Hematopoietic multipotent progenitor cell treated with erythropoietin and hydrocortisone succinate and interleukin-3 and kit ligand, for 15 days (in vitro differentiated cells): ENCODE data around the gene CHMP1A.
"Not testable (repeated sequence)": the region's sequence is repeated elsewhere in the genome, so short reads cannot be mapped to it uniquely, and the experiment has no call there.

Experiments used
- DNase-seq: peaks from one replicate; pipeline ENCODE4 v3.0.0-alpha.2; 2015; ENCODE audit warnings: low spot score

CHMP1A gene

DNA sequence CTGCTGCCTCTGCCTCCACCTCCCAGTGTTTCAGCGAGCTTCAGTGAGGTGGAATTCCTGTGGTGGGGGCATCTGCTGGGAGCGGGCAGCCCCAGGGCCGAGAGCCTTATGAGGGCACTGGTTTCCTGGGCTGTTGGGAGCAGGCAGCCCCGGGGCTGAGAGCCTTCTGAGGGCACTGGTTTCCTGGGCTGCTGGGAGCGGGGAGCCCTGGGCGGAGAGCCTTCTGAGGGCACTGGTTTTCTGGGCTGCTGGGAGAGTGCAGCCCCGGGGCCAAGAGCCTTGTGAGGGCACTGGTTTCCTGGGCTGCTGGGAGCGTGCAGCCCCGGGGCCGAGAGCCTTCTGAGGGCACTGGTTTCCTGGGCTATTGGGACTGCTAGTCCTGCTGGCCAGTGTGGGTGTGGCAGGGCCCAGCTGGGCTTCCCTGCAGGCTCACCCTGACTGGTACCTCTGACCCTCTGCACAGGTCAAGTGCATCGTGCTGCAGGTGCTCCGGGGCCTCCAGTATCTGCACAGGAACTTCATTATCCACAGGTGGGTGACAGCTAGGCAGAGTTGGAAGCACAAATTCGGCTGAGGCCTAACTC is 34.6 kb upstream of the CHMP1A start:
- no peak for DNase-seq

DNA sequence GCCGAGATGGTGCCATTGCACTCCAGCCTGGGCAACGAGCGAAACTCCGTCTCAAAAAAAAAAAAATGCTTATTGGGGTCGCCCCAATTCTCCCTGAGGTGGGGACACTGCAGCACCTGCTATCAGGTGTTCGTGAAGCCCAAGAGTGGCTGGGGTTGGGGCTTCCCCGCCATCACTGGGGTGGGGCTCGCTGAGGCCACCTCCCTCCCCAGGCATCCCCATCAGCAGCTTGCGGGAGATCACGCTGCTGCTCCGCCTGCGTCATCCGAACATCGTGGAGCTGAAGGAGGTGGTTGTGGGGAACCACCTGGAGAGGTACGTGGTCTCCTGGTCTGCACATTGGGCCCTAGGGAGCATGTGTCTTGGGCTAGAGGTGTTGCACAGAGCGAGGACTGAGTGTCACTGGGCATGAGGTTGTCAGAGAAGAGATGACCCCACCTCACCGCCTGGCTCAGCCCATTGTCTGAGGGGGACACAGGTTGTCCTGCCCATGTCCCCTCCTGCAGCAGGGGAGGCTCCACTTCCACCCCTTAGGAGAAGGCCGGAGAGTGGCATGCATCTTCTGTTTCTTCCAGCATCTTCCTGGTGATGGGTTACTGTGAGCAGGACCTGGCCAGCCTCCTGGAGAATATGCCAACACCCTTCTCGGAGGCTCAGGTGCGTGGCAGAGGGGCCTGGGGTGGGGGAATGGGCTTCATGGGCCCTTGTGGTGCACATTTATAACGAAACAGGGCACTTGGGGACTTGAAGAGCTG is 33.9 kb upstream of the CHMP1A start:
- no peak for DNase-seq

DNA sequence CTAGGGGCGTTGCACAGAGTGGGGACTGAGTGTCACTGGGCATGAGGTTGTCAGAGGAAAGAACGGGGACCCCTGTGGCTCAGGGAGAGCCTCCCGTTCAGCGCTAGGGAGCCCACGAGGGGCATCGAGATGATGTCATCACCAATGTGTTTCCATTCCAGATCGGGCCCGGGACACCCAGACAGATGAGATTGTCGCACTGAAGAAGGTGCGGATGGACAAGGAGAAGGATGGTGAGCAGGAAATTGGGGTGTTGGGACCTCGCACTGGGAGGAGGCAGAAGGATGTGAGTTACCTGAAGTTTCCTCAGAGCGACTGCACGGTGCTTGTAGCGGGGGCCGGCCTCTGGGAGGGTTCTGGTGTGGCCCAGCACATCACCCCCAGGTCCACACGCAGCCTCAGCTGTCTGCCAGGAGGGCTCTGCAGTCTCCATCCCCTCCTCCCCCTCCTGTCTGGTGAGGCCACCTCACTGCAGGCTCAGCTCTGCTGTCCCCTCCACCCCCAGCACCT is 32.9 kb upstream of the CHMP1A start:
- DNase-seq = no peak

DNA sequence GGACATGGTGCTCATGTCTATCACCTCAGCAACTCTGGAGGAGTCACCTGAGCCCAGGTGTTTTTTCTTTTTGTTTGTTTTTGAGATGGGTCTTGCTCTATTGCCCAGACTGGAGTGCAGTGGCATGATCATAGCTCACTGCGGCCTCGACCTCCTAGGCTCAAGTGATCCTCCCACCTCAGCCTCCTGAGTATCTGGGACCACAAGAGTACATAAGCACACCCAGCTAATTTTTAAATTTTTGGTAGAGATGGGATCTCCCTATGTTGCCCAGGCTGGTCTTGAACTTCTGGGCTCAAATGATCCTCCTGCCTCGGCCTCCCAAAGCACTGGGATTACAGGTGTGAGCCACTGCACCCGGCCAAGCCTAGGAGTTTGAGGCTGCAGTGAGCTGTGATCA is 32.1 kb upstream of the CHMP1A start:
- not testable (repeated sequence) for DNase-seq

DNA sequence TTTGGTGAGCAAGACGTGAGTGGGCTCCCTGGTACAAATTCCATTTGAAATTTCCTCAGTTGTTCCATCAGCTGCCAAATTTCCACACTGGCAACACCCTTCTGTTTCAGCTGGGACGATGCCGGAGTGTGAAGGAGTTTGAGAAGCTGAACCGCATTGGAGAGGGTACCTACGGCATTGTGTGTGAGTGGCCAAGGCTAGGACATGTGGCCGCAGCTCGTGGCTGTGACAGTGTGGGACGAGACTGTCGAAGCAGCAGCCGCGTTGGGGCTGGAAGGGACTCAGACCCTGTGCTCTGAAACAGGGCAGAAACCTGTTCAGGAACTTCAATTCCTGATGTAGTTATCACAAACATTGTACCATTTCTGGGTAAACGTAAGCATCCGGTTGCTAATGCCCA is 31.6 kb upstream of the CHMP1A start:
- DNase-seq = no peak

DNA sequence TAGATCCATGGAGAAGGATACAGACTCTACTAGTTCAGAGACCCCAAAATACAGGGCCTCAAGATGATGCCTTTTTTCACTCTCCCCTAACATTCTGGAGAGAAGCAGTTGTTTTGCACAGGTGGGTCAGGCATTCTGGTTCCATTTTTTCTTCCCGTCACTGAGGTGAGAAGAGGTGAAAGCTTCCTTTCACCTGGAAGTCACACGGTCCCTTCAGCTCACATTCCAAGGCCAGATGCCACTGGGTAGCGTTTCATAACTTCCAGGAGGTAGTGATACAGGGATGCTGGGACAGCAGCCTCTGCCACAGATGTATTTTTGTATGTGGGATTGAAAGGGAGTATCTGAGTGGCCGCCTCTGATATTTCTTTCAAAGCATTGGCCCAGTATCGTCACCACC is 30.9 kb upstream of the CHMP1A start:
- DNase-seq = no peak

DNA sequence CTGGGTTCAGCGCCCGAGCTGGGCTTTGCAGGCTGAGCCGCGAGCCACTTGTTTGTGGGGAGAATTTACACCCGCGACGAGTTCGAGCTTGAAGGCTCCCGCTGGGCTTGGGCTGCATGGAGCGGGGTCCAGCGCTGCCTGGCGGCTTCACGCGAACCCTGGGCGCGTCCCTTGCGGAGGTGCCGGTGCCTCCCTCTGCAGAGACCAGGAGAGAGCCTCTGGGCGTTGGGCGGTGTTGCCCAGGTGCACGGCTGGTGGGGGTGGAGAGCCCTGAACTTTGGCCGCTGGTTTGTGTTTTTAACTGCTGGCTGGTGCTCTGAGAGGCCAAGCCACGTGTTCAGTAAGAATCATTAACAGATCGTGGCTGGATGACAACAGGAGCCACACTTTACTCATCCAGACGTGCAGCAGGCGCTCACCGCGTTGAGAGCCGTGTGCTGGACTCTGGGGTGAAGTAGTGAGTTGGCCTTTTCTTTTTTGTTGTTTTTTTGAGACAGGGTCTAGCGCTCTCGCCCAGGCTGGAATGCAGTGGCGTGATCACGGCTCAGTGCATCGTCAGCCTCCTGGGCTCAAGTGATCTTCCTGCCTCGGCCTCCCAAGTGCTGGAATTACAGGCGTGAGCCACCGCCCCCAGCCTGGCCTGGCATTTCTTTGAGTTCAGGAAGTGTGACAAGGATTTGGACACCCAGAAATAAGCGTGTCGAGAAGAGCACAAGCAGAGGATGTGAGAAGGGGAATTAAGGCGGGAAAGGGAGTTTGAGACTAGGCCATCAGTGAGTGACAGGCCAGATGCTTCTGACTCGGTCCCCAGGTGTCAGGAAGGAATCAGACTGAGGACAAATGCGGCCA is 29.8 kb upstream of the CHMP1A start:
- no peak for DNase-seq

DNA sequence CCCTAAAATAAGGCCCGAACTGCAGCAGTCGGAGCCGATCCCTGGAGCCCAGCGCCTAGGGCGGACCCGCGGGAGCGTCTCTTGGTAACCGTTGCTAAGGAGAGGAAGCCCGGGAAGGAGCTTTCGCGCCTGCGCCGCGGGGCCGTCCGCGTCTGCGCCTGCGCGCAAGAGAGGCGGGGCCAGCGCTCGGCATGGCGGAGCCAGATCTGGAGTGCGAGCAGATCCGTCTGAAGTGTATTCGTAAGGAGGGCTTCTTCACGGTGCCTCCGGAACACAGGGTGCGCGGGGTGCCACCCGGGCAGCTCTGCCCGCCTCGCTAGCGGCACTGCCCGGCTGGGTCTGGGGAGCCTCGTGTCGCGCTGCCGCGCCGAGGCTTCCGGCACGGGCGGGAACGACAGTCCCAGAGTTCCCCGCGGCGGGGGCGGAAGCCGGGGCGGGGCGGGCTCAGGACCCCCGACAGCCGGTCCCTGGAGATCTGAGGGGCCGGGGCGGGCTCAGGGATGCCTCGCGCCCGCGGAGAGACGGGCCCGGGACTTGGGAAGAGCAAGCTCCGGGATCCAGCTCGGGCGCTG is 29.1 kb upstream of the CHMP1A start, which contains the start of gene CDK10:
Gene CDK10 (plus strand): TSS at position 170 of the 572 bp plus-strand sequence. CDS start 22 bp downstream, at position 192.
- peak; percentile 87 for DNase-seq

DNA sequence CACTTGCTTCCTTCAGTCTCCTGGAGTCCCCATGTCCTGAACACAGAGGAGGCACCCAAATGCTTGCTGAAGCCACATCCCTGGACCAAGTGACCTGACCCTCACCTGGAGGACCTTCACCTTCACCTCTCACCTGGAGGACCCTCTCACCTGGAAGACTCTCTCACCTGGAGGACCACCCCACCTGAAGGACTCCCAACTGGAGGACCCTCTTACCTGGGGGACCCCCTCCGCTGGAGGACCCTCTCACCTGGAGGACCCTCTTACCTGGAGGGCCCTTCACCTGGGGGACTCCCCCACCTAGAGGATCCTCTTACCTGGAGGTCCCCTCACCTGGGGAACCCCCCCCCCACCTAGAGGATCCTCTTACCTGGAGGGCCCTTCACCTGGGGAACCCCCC is 28.4 kb upstream of the CHMP1A start:
- no peak for DNase-seq

DNA sequence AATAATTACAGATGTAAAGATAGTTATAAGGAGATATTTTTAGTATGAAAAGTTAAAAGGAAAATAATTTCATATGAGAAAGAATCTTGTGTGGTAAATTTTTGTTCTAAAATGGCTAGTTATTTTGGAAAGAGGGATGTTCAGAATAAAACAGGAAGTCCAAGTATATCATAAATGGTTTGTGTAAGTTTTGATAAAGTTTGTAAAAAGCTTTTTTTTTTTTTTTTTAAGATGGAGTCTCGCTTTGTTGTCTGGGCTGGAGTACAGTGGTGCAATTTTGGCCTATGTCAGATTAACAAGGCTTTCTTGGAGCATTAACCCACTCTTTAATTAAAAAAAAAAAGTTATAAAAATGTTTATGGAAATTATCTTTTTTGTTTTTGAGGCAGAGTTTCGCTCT is 20.8 kb upstream of the CHMP1A start:
- DNase-seq = no peak

DNA sequence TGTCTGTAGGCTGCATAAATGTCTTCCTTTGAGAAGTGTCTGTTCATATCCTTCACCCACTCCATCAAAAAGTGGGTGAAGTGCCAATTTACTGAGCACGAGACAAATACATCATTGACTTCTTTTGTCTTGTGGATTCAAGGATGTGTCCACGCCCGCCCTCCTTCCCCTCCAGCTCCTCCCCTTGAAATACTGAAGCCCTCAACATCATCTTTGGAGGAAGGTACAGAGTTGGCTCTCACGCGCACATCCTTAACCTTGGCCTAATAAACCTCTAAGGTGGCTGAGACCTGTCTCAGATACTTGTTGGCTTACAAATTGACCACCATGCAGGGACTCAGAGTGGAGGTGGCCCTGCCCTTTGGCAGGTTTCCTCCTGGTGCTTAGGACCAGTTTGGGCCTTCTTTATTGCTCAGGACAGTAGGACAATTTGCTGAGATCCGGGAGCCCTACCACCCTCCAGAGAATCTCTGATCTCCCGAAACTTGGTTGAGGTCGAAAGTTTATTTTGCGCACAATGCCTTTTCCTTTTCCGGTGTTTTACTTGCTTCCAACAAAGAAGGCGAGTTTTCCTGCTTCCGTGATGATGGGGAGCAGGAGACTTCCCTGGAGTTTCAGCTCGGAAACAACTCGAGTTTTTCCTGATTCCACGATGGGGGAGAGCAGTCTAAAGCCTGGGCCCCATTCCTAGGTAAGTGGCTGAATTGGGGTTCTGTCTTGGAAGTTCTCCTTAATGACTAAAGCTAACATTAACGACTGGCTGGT is 14.9 kb upstream of the CHMP1A start:
- DNase-seq = no peak

DNA sequence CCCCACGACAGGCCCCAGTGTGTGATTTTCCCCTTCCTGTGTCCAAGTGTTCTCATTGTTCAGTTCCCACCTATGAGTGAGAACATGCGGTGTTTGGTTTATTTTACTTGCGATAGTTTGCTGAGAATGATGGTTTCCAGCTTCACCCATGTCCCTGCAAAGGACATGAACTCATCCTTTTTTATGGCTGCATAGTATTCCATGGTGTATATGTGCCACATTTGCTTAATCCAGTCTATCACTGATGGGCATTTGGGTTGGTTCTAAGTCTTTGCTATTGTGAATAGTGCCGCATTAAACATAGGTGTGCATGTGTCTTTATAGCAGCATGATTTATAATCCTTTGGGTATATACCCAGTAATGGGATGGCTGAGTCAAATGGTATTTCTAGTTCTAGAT is 14.1 kb upstream of the CHMP1A start:
- DNase-seq = not testable (repeated sequence)

DNA sequence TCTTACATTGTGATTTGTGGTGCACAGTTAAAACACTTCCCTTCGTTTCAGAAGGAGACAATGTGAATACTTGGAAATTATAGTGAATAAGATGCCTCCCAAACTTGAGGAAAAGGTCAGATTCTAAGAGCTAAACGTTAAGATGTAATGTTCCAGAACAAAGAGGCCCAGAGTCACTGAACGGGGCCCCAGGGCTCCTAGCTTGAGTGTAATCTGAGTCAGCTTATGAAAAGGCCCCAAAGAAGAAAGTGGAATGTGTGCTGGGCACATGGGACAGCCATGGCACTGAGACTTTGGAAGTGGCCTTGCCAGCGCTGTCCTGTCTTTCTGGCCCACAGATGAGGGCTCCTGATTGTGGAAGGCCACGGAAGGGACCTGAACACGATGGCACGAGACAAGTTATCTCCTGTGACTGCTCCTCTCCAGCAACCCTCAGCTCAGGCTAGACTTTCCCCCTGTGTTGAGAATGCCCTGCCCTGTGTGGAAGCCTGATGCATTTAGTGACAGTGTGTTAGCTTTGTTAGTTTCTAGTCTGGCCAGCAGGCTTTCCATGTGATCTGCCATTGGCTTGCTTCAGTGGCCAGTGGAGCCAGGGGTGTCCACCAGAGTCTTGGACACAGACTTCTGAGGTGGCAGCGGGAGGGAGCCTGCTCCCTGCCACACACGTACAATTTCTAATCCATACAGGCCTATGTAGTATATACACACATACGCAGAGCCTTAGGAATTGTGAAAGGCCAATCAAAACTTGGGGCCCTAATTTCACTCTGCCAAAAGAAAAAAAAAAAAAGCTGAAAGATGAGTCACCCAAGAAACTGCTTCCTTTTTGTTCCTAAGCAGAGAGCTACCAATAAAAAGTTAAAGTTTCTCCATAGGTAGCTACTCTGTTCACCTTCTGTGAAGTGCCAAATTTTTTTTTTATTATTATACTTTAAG is 13.3 kb upstream of the CHMP1A start:
- DNase-seq = no peak

DNA sequence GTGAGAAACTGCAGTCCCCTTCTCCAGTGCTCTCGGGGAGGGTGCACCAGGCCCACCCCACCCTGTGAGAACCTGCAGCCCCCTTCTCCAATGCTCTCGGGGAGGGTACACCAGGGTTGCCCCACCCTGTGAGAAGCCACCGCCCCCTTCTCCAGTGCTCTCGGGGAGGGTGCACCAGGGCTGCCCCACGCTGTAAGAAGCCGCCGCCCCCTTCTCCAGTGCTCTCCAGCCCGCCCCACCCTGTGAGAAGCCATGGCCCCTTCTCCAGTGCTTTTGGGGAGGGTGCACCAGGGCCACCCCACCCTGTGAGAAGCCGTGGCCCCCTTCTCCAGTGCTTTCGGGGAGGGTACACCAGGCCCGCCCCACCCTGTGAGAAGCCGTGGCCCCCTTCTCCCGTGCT is 12.2 kb upstream of the CHMP1A start:
- DNase-seq = no peak

DNA sequence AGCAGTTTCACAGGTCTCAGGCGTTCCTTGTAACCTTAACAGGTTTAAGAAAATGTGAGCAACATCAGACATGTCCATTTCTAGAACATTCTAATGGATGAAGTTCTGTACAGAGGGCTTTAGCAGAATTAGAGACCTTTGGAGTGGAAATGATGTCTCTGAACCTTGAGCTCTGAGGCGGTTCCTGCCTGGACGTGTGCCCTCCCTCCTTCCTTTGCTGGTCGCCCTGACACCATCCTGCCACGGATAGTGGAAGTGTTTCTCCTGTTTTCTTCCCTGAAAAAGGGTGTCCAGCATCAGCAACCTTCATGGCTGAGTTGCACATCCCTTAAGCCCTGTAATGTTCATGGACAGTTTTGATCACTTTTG is 11.3 kb upstream of the CHMP1A start:
- no peak for DNase-seq

DNA sequence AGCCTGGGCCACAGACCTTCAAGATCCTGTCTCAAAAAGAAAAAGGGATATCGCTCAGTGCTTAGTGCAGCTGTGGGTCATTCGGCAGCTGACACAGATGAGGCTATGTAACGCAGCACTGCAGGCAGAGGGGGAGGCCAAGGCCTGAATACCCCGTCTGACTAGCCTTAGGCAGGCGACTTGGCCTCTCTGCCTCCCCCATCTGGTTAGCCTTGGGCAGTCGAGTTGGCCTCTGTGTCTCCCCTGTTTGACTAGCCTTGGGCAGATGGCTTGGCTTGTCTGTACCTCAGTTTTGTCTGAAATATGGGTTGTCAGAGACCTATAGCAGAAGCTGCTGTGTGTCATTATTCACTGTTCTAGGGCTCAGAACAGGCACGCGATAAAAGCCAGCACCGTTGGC is 10.1 kb upstream of the CHMP1A start:
- DNase-seq = no peak

DNA sequence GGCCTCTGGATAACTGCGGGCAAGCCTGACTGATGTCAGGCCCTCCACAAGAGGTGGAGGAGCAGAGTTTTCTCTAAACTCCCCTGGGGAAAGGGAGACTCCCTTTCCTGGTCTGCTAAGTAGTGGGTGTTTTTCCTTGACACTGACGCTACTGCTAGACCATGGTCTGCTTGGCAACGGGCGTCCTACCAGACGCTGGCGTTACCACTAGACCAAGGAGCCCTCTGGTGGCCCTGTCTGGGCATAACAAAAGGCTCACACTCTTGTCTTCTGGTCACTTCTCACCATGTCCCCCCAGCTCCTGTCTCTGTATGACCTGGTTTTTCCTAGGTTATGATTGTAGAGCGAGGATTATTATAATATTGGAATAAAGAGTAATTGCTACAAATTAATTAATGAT is 9.5 kb upstream of the CHMP1A start:
- peak; percentile 32 for DNase-seq

DNA sequence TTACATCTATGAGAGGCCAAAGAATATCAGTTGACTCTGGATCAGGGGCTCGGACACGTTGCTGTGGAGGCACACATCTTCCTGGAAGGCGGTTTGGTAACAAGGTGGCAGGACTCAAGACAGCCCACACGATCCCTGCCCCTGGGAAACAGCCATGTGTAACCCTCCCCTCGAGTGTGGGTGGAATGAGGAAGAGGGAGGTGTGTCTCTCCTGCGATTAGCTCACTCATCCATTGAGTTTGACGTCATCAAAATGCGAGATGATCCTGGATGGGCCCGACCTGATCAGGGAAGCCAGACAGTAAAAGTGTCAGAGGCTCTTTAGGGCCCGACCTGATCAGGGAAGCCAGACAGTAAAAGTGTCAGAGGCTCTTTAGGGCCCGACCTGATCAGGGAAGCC is 6.7 kb upstream of the CHMP1A start:
- not testable (repeated sequence) for DNase-seq

DNA sequence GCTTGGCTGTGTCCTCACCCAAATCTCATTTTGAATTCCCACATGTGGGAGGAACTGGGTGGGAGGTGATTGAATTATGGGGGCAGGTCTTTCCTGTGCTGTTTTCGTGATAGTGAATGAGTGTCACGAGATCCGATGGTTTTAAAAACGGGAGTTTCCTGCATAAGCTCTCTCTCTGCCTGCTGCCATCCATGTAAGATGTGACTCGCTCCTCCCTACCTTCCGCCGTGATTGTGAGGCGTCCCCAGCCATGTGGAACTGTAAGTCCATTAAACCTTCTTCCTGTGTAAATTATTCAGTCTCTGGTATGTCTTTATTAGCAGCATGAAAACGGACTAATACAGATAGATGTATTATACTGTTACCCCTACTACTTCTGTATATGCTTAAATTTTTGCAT is 3.7 kb upstream of the CHMP1A start:
- DNase-seq = no peak

DNA sequence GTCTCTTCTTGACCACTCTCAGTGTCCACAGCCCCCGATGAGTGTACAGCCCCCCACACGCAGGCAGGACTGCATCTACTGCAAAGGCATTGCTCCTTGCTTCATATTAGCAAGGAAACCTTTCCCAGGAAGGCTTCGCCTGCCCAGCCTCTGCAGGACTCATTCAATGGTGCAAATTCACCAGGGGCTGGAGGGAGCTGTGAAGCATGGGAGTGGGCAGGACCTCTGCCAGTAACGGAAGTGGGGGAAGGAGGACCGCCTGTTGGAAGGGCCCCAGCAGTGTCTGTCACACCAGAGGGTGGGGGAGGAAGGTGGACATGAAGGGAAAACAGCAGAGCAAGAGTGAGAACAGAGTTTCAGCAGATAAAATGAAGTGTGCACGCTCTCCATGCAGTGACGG is 2.6 kb upstream of the CHMP1A start:
- DNase-seq = no peak
